ENCODE results near the gene CBFA2T2.
A peak's percentile ranks its signal among the peaks of the same experiment; 100 is the strongest.
"Not testable (repeated sequence)": the region's sequence is repeated elsewhere in the genome, so short reads cannot be mapped to it uniquely, and the experiment has no call there.

The CBFA2T2 gene

GRCh38 chr20:33584976-33585375 is 95.1 kb downstream of the CBFA2T2 start:
- DNase-seq = no peak

DNA sequence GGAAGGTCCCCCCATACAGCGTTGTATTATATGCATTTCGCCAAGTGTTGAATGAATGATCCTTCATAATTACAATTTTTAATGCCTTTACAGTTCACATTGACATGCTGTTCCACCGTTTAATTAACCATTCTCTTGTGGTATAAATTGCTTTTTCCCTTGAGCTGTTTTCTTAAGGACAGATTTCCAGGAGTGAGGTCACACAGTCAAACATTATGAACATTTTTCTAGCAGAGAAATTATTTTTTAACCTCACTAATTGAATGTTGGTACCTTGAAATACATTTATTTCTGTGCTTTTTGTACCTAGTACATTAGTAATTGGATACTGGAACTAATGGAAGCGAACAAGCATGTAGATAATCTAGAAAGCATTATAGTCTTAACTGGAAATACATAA is 95.5 kb downstream of the CBFA2T2 start:
- DNase-seq = no peak

DNA sequence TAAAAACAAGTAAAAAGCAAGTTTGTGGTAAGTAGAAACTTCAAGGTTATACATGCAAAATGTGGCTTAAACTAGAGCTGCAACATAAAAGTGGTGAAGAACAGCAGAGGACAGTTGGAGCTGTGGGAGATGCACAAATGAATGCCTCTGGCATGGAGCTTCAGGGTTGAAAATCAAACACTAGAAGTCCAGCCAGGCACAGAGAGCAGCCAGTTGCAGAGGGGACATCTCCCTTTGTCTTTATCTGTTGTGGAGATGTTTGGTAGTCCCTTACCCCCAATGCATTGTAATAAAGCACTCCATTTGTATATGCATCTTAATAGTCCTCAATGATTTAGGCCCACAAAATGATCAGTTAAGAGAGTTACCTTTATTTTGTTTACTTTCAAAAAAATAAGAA is 99.2 kb downstream of the CBFA2T2 start:
- no peak for DNase-seq

- DNase-seq = not testable (repeated sequence)
These were observed 102.0 kb downstream of the CBFA2T2 start for GRCh38 chr20:33591901-33592300.

- peak; percentile 31 for DNase-seq
These were observed 104.8 kb downstream of the CBFA2T2 start for GRCh38 chr20:33594743-33595142.

GRCh38 chr20:33600414-33600813 is 110.5 kb downstream of the CBFA2T2 start:
- no peak for DNase-seq

- no peak for DNase-seq
These were observed 111.1 kb downstream of the CBFA2T2 start for GRCh38 chr20:33600981-33601380.

DNA sequence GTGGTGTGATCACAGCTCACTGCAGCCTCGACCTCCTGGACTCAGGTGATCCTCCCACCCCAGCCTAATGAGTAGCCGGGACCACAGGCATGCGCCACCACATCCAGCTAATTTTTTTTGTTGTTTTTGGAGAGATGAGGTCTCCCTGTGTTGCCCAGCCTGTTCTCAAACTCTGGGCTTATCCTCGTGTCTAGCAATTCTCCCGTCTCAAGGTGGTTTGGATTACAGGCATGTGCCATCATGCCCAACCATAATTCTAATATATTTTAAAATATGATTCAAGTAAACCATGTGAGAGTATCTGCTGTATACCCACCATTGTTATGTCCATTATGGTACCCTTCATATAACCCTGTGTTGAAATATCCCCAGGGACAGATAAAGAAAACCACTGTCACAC is 112.0 kb downstream of the CBFA2T2 start:
- DNase-seq = no peak

DNA sequence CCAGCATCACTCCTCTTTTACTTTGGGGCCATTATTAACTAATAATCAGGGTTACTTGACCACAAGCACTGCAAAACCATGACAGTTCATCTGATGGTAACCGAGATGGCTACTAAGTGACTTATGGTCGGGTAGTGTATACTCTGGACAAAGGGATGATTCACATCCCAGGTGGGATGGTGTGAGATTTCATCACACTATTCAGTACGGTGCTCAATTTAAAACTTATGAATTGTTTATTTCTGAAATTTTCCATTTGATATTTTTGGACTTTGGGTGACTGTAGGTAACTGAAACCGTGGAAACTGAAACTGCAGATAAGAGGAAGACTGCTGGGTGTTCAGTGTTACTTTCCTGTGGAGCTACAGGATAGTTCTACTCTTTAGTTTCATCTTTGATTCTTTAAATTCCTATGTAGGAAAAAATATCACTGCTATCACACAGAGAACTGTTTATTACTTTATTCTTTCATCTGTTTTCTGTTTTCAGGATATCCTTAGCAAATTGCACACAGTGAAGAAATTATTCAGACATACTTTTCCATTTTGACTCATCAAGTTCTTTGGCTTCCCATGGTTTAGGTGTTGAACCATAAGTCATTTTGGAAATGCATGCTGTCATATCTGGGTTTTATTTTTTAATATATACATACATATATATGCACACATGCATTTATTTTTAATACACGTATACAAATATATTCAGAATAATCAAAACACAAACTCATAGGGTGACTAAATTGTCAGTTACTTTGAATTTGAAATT is 113.1 kb downstream of the CBFA2T2 start:
- DNase-seq = no peak

GRCh38 chr20:33604084-33604990 is 114.4 kb downstream of the CBFA2T2 start:
- DNase-seq = no peak

DNA sequence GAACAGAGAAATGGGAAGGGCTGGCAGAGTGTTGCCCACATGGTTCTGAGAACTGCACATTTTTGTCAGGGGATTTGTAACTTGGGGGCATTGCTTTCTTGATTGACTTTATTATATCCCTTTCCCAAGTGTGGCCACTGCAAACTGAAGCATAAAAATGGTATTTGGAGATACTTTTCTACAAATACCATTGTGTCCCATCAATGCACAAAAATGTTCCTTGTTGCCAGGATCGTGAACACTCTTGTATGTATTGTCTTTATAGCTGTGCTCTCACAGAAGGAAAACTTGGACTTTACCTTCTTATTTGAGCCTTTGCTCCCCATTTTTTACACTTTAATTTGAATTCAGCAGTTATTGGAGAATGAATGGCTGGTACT is 115.1 kb downstream of the CBFA2T2 start:
- DNase-seq = no peak

GRCh38 chr20:33606118-33606771 is 116.3 kb downstream of the CBFA2T2 start:
- DNase-seq = no peak

DNA sequence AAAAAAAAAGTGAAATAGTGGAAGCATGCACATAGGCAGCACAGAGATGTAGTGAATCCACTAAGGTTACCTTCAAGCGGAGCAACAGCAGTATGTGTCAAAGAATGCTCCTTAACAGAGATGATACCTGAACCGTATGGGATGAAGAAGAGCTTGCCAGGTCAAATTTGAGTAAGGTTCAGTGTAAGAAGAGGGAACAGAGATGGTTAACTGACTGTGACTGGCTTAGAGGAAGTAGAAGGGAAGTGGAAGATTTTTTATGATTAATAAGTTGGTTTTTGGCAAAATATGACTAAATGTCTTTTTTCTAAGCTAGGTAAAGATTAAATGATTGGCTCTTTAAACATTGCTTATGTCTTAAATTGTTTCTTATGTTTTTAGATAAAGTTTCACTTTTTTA is 119.6 kb downstream of the CBFA2T2 start:
- no peak for DNase-seq

DNA sequence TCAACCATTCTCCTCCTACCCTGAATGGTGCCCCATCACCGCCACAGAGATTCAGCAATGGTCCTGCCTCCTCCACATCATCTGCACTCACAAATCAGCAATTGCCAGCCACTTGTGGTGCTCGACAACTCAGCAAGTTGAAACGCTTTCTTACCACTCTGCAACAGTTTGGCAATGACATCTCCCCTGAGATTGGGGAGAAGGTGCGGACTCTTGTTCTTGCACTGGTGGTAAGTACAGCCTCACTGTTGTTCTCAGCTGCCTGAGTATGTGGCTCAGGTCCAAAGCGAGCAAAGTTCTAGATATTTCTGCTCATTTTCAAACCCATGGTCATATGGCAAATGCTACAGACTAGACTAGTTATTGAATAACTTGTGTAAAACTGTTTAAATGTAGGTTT is 121.2 kb downstream of the CBFA2T2 start:
- DNase-seq = no peak

DNA sequence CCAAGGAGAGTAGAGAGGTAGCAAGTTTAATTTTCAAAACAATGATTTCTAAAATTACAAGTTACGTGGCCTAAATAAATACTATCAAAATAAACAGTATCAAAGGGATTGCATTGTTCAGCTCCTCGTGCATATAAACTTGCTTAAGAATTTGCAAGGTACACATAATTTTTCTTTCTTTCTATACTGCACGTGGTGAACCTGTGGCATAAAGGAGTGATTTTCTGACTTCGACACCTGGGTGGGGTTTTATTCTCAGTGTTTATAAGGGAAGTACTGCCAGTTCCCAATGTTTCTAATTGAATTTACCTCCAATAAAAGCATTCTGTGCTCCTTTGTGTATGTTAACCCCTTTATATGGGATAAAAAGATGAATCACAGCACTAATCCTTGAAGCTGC is 122.1 kb downstream of the CBFA2T2 start:
- no peak for DNase-seq

DNA sequence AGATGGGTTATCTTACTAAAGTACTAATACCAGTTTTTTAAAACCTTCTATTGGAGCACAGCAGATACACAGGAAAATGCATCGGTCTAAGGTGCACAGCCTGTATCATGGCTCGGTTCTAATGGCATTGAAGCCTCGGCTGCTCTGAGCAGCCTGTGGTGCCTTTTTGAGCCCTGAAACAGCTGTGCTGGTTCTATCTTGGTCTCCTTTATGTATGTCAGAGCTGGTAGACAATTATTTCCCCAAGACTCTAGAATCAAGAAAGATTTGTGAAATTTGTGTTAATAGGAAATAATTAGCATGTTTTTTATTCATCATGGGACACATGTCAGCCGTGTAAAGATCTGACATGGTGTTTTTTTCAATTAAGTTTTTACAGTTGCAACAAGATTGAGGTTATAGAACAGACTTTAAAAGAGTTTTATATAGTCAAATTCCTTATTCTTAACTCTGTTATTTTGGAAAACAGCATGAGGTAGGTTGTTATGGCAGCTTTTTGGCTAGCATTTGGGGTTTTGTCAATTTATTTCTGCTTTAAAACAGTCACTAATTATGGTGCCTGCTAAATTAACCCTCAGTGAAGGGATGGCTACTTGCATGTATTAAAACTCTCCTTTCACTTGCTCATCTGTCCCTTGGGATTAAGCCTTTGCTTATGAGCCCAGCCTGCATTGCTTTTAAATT is 132.0 kb downstream of the CBFA2T2 start:
- DNase-seq = no peak

GRCh38 chr20:33622705-33623365 is 132.9 kb downstream of the CBFA2T2 start:
- no peak for DNase-seq

GRCh38 chr20:33624399-33624798 is 134.5 kb downstream of the CBFA2T2 start:
- DNase-seq = no peak

DNA sequence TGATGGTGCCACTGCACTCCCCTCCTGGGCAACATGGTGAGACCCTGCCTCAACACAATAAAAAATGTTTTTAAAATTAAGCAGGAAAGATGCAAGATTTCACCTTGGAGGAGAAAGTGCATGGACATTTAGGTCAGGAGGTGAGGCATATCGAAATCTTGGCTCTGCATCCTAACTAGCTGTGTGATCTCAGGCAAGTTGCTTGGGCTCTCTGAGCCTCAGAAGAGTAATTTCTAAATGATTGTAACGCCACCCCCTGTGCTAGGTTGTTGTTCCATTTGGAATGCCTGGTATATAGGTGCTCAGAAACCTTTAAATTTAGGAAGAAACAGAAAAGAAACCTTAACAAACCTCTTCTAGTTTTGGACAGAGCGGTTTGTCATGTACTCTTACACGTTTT is 136.3 kb downstream of the CBFA2T2 start:
- DNase-seq = no peak

GRCh38 chr20:33627577-33628216 is 137.8 kb downstream of the CBFA2T2 start:
- DNase-seq = no peak

DNA sequence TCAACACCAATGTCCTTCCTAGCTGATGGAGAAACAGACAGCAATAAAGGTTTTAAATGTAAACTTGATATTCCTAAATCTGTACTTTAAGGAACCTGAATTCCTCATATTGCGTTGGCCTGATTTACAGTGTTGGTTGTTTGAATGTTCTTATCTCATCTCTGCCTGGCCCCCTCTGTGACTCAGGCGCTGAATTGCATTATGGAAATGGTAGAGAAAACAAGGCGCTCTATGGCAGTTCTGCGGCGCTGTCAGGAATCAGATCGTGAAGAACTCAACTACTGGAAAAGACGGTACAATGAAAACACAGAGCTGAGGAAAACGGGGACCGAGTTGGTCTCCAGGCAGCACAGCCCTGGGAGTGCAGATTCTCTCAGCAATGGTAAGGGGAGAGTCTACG is 139.6 kb downstream of the CBFA2T2 start:
- DNase-seq = no peak

- no peak for DNase-seq
These were observed 140.1 kb downstream of the CBFA2T2 start for GRCh38 chr20:33629979-33630378.

All from NCI-H524 treated with DMSO at 0.1 percent for 48 hours (cell line).